Stimulated activated CD4-positive, alpha-beta T cell treated with anti-CD3 and anti-CD28 coated beads, Interleukin-4, amount 100 ng/mL, for 24 hours (primary cell): ENCODE results near the gene NOXA1.
A peak's percentile ranks its signal among the peaks of the same experiment; 100 is the strongest.

Experiments
- DNase-seq: peaks from one replicate; pipeline ENCODE4 v3.0.0-alpha.2; 2020

Gene NOXA1

GRCh38 chr9:137387891-137388560, 35.2 kb upstream of the NOXA1 start:
- no peak for DNase-seq

- no peak for DNase-seq
These were observed 34.4 kb upstream of the NOXA1 start for GRCh38 chr9:137388589-137389427.

- no peak for DNase-seq
These were observed 33.8 kb upstream of the NOXA1 start for GRCh38 chr9:137389428-137389746.

GRCh38 chr9:137390553-137391410, 32.4 kb upstream of the NOXA1 start:
- no peak for DNase-seq

GRCh38 chr9:137391411-137391754, 31.8 kb upstream of the NOXA1 start:
- no peak for DNase-seq

GRCh38 chr9:137392232-137393007, 30.8 kb upstream of the NOXA1 start:
- no peak for DNase-seq

GRCh38 chr9:137393176-137394150, 29.7 kb upstream of the NOXA1 start:
- DNase-seq = no peak

GRCh38 chr9:137394866-137395665, 28.1 kb upstream of the NOXA1 start:
- no peak for DNase-seq

GRCh38 chr9:137395666-137396010, 27.6 kb upstream of the NOXA1 start:
- no peak for DNase-seq

- DNase-seq = no peak
These were observed 27.0 kb upstream of the NOXA1 start for GRCh38 chr9:137396227-137396626.

- DNase-seq = no peak
These were observed 26.4 kb upstream of the NOXA1 start for GRCh38 chr9:137396634-137397367.

- DNase-seq = peak; percentile 59
These were observed 25.3 kb upstream of the NOXA1 start for GRCh38 chr9:137397675-137398423.

- DNase-seq = no peak
These were observed 24.4 kb upstream of the NOXA1 start for GRCh38 chr9:137398561-137399468.

GRCh38 chr9:137402746-137403145, 20.4 kb upstream of the NOXA1 start:
- DNase-seq = no peak

GRCh38 chr9:137403269-137403668, 19.9 kb upstream of the NOXA1 start:
- no peak for DNase-seq

GRCh38 chr9:137404961-137405567, 18.1 kb upstream of the NOXA1 start:
- no peak for DNase-seq

- DNase-seq = no peak
These were observed 17.5 kb upstream of the NOXA1 start for GRCh38 chr9:137405677-137406081.
